HCT116 (cell line): ENCODE measurements around the gene HEPH. TPM values are rescaled to one million over a fixed set of nuclear protein-coding genes. Genes with fewer than 3 reads are reported as not detected.

Experiments
- ATAC-seq: fragments of 200-7000 bp; cut with Tn5 transposase; 2 replicates; pipeline ENCODE4 v1.9.1; 2020; ENCODE audit warnings: mild to moderate bottlenecking, moderate library complexity
- BruUV-seq: library from RNA; stranded (reverse); fragments of 400-500 nt; replicated peaks from 2 replicates; lab custom pipeline; 2021; lab: Mats Ljungman, UMichigan
- CTCF ChIA-PET: fragments of 300-600 bp; sonication (Branson Sonifier 250); formaldehyde crosslinking; loops from one replicate; lab custom pipeline; 2021; ENCODE audit warnings: antibody characterized with exemption; lab: Charles Lee
- POLR2A ChIA-PET: fragments of 300-600, 350-600 bp; sonication (Branson Sonifier 250); formaldehyde crosslinking; loops from one replicate; lab custom pipeline; 2021; ENCODE audit warnings: antibody characterized with exemption; lab: Charles Lee
- RAD21 ChIA-PET, 2 experiments: fragments of 300-600 bp; sonication (Branson Sonifier 250); formaldehyde crosslinking; loops; one replicate each; lab custom pipeline; 2023; ENCODE audit warnings: low total read pairs in 2 of 2; ENCODE audit not compliant: uncharacterized antibody in 2 of 2, unreplicated experiment in 2 of 2, low non-redundant PET in 1 of 2; lab: Charles Lee
- DNase-seq: peaks from one replicate; pipeline ENCODE4 v3.0.0-alpha.2; 2010; ENCODE audit warnings: low read depth, low spot score
- H2AFZ ChIP-seq: fragments of 200-600 bp; shearing (Covaris generic), sonication (generic); 2 replicates; pipeline ENCODE4 v1.6.1; 2017; ENCODE audit warnings: low read depth, mixed run types, mixed read lengths, antibody characterized with exemption, low read length; ENCODE audit not compliant: poor library complexity, severe bottlenecking
- H3K27ac ChIP-seq: 2 replicates; pipeline ENCODE4 v1.5.1; 2012; ENCODE audit warnings: low read depth, low read length
- H3K27me3 ChIP-seq: fragments of 200-600 bp; sonication (generic); 2 replicates; pipeline ENCODE4 v1.6.1; 2016; ENCODE audit warnings: mixed run types, low read length, mixed read lengths; ENCODE audit not compliant: insufficient read depth
- H3K36me3 ChIP-seq, 2 experiments: fragments of 200-500 bp in 1 of 2; fragments of 200-600 bp in 1 of 2; sonication (Bioruptor generic) in 1 of 2; sonication (generic) in 1 of 2; 2 replicates each; pipeline versions ENCODE4 v1.5.1 to v1.6.1; 2014 to 2016; ENCODE audit warnings: low read length in 2 of 2, inconsistent platforms in 1 of 2, mixed read lengths in 1 of 2, mixed run types in 1 of 2; ENCODE audit not compliant: insufficient read depth in 2 of 2, control insufficient read depth in 1 of 2
- H3K4me1 ChIP-seq, 2 experiments: fragments of 200-600 bp in 1 of 2; sonication (generic) in 1 of 2; 2 replicates each; pipeline versions ENCODE4 v1.5.1 to v1.6.1; 2012 to 2017; ENCODE audit warnings: low read length in 2 of 2, inconsistent platforms in 1 of 2, mild to moderate bottlenecking in 1 of 2, mixed read lengths in 1 of 2, mixed run types in 1 of 2, moderate library complexity in 1 of 2; ENCODE audit not compliant: insufficient read depth in 2 of 2, control insufficient read depth in 1 of 2
- H3K4me2 ChIP-seq: fragments of 200-600 bp; sonication (generic); 2 replicates; pipeline ENCODE4 v1.6.1; 2017; ENCODE audit warnings: mixed run types, low read length, mixed read lengths
- H3K4me3 ChIP-seq, 2 experiments: fragments of 200-600 bp in 1 of 2; sonication (generic) in 1 of 2; replicated peaks in 1 of 2; 2 replicates each; pipeline ENCODE4 v1.5.1; 2011 to 2016; ENCODE audit warnings: low read length in 2 of 2, control low read depth in 1 of 2, low read depth in 1 of 2, mild to moderate bottlenecking in 1 of 2, mixed read lengths in 1 of 2, mixed run types in 1 of 2
- H3K79me2 ChIP-seq: fragments of 200-600 bp; sonication (generic); 2 replicates; pipeline ENCODE4 v1.6.1; 2017; ENCODE audit warnings: mild to moderate bottlenecking, mixed run types, low read length, moderate library complexity, mixed read lengths; ENCODE audit not compliant: insufficient read depth
- H3K9ac ChIP-seq: fragments of 200-600 bp; sonication (generic); 2 replicates; pipeline ENCODE4 v1.6.1; 2016; ENCODE audit warnings: low read length, mixed read lengths
- H3K9me2 ChIP-seq: fragments of 200-600 bp; sonication (generic), shearing (Covaris generic); 2 replicates; pipeline ENCODE4 v1.6.1; 2017; ENCODE audit warnings: mixed run types, mild to moderate bottlenecking, moderate library complexity; ENCODE audit not compliant: insufficient read depth
- H3K9me3 ChIP-seq, 2 experiments: fragments of 200-500 bp in 1 of 2; fragments of 200-600 bp in 1 of 2; sonication (Bioruptor generic) in 1 of 2; sonication (generic) in 1 of 2; 2 replicates each; pipeline ENCODE4 v1.6.1; 2014 to 2017; ENCODE audit warnings: low read length in 2 of 2, mixed read lengths in 2 of 2, inconsistent platforms in 1 of 2, low read depth in 1 of 2, mild to moderate bottlenecking in 1 of 2, mixed run types in 1 of 2, moderate library complexity in 1 of 2; ENCODE audit not compliant: control insufficient read depth in 1 of 2, insufficient read depth in 1 of 2
- H4K20me1 ChIP-seq: fragments of 200-600 bp; sonication (generic), shearing (Covaris generic); 2 replicates; pipeline ENCODE4 v1.6.1; 2017; ENCODE audit warnings: mixed run types, mild to moderate bottlenecking, moderate library complexity; ENCODE audit not compliant: insufficient read depth
- CTCF ChIP-seq, 3 experiments: fragments of 200-600 bp in 1 of 3; sonication (generic) in 1 of 3; IDR thresholded peaks in 2 of 3; conservative IDR thresholded peaks in 1 of 3; 2 replicates each; pipeline ENCODE4 v1.5.1; 2012 to 2017; ENCODE audit warnings: low read depth in 2 of 3, low read length in 2 of 3, antibody characterized with exemption in 1 of 3, borderline replicate concordance in 1 of 3, control low read depth in 1 of 3, mild to moderate bottlenecking in 1 of 3, mixed read lengths in 1 of 3, mixed run types in 1 of 3, moderate library complexity in 1 of 3; ENCODE audit not compliant: insufficient read depth in 1 of 3
- ELF1 ChIP-seq: IDR thresholded peaks from 2 replicates; pipeline ENCODE4 v1.6.1; 2012; ENCODE audit warnings: low read depth, borderline replicate concordance
- FOSL1 ChIP-seq: IDR thresholded peaks from 2 replicates; pipeline ENCODE4 v1.6.1; 2012; ENCODE audit warnings: low read depth
- JUND ChIP-seq: IDR thresholded peaks from 2 replicates; pipeline ENCODE4 v1.6.1; 2012
- POLR2AphosphoS5 ChIP-seq: IDR thresholded peaks from 2 replicates; pipeline ENCODE4 v1.6.1; 2011; ENCODE audit warnings: mild to moderate bottlenecking, low read depth, low read length, moderate library complexity
- RAD21 ChIP-seq: IDR thresholded peaks from 2 replicates; pipeline ENCODE4 v1.6.1; 2012; ENCODE audit warnings: low read depth, mild to moderate bottlenecking
- SP1 ChIP-seq: IDR thresholded peaks from 2 replicates; pipeline ENCODE4 v1.6.1; 2012; ENCODE audit warnings: low read depth
- SRF ChIP-seq: IDR thresholded peaks from 2 replicates; pipeline ENCODE4 v1.6.1; 2012; ENCODE audit warnings: low read depth
- TCF7L2 ChIP-seq: IDR thresholded peaks from 2 replicates; pipeline ENCODE4 v1.7.0; 2011; ENCODE audit warnings: borderline replicate concordance, inconsistent platforms; ENCODE audit not compliant: insufficient read depth, insufficient read length; ENCODE audit errors: extremely low read depth
- YY1 ChIP-seq: IDR thresholded peaks from 2 replicates; pipeline ENCODE4 v1.6.1; 2011; ENCODE audit warnings: low read length, low read depth, moderate library complexity, mild to moderate bottlenecking; ENCODE audit not compliant: insufficient replicate concordance; ENCODE audit errors: extremely low read depth
- intact Hi-C: fragments of 100-400 bp; cut with micrococcal nuclease; formaldehyde crosslinking; loops from 2 replicates; pipeline ENCODE4 v1.10.0; 2022
- total RNA-seq: library from RNA; stranded (reverse); gene quantifications from one replicate; pipeline ENCODE4 v1.2.1, GENCODE V29; 2021; ENCODE audit not compliant: unreplicated experiment
- TF ChIP-seq, protein P1 (sequence below): IDR thresholded peaks from 2 replicates; pipeline ENCODE4 v1.6.1; 2012
- TF ChIP-seq, protein P2 (sequence below): IDR thresholded peaks from 2 replicates; pipeline ENCODE4 v1.6.1; 2011; ENCODE audit warnings: mild to moderate bottlenecking, low read length, moderate library complexity; ENCODE audit not compliant: insufficient replicate concordance; ENCODE audit errors: extremely low read depth
- TF ChIP-seq, protein P3 (sequence below): IDR thresholded peaks from 2 replicates; pipeline ENCODE4 v1.6.1; 2012

The HEPH gene
- total RNA-seq, 1 experiment from 2014 or later = 0.44 TPM

- ATAC-seq = no peak
- TF ChIP-seq CTCF (IDR thresholded peaks at IDR 0.05 in 2 of 3, conservative IDR thresholded peaks at IDR 0.05 in 1 of 3; ENCODE audit: borderline replicate concordance in 1 of 3, insufficient read depth in 1 of 3, low read depth in 2 of 3, low read length in 2 of 3) (no peak), ELF1 (no peak)
These were observed 37.4 kb upstream of the HEPH start for GRCh38 chrX:66126662-66127061.

GRCh38 chrX:66130469-66130868 lies 33.6 kb upstream of the HEPH start:
- CTCF ChIA-PET = no interaction called here
- TF ChIP-seq, protein P1, sequence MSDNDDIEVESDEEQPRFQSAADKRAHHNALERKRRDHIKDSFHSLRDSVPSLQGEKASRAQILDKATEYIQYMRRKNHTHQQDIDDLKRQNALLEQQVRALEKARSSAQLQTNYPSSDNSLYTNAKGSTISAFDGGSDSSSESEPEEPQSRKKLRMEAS = no peak
- TF ChIP-seq, protein P2, sequence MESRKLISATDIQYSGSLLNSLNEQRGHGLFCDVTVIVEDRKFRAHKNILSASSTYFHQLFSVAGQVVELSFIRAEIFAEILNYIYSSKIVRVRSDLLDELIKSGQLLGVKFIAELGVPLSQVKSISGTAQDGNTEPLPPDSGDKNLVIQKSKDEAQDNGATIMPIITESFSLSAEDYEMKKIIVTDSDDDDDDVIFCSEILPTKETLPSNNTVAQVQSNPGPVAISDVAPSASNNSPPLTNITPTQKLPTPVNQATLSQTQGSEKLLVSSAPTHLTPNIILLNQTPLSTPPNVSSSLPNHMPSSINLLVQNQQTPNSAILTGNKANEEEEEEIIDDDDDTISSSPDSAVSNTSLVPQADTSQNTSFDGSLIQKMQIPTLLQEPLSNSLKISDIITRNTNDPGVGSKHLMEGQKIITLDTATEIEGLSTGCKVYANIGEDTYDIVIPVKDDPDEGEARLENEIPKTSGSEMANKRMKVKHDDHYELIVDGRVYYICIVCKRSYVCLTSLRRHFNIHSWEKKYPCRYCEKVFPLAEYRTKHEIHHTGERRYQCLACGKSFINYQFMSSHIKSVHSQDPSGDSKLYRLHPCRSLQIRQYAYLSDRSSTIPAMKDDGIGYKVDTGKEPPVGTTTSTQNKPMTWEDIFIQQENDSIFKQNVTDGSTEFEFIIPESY = no peak
- TF ChIP-seq RAD21 (no peak), TCF7L2 (no peak), SRF (no peak), YY1 (no peak), JUND (no peak), FOSL1 (no peak), POLR2AphosphoS5 (no peak), SP1 (no peak), ELF1 (no peak)
- TF ChIP-seq, protein P3, sequence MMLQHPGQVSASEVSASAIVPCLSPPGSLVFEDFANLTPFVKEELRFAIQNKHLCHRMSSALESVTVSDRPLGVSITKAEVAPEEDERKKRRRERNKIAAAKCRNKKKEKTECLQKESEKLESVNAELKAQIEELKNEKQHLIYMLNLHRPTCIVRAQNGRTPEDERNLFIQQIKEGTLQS = no peak
- H3K27me3 ChIP-seq = no peaks in the 10 kb centered on the region

More at GRCh38 chrX:66126662-66127061, 37.4 kb upstream of the HEPH start:
- intact Hi-C loops = no loop called here
- H3K79me2 ChIP-seq = no peaks in the 10 kb centered on the region
- CTCF ChIA-PET = no interaction called here
- no peak overlapping the region for H3K27ac ChIP-seq
- H3K9me2 ChIP-seq = no peaks in the 10 kb centered on the region
- no peak overlapping the region for H2AFZ ChIP-seq
- no peak overlapping the region for H3K9ac ChIP-seq
- no peaks in the 10 kb centered on the region for H3K27me3 ChIP-seq
- no peaks in the 10 kb centered on the region for H4K20me1 ChIP-seq
- BruUV-seq = no TSS peak
- DNase-seq = no peak
- no peak overlapping the region for H3K4me3 ChIP-seq
- POLR2A ChIA-PET = no interaction called here
- H3K9me3 ChIP-seq = no peaks in the 10 kb centered on the region
- no peaks in the 10 kb centered on the region for H3K36me3 ChIP-seq
- RAD21 ChIA-PET = no interaction called here
- H3K4me2 ChIP-seq = no peak overlapping the region
- no peaks in the 10 kb centered on the region for H3K4me1 ChIP-seq

More at GRCh38 chrX:66130469-66130868, 33.6 kb upstream of the HEPH start:
- no peak overlapping the region for H3K4me2 ChIP-seq
- no peak overlapping the region for H3K9ac ChIP-seq
- ATAC-seq = no peak
- BruUV-seq = no TSS peak
- DNase-seq = no peak
- H3K79me2 ChIP-seq = no peaks in the 10 kb centered on the region
- ChIA-PET RAD21 (no interaction called here), POLR2A (no interaction called here)
- H3K27ac ChIP-seq = no peak overlapping the region
- no peaks in the 10 kb centered on the region for H3K9me2 ChIP-seq
- no peaks in the 10 kb centered on the region for H3K9me3 ChIP-seq
- H3K36me3 ChIP-seq = no peaks in the 10 kb centered on the region
- intact Hi-C loops = no loop called here
- H4K20me1 ChIP-seq = no peaks in the 10 kb centered on the region
- no peaks in the 10 kb centered on the region for H3K4me1 ChIP-seq
- H2AFZ ChIP-seq = no peak overlapping the region
- H3K4me3 ChIP-seq = no peak overlapping the region
